ENCODE data around the gene F2RL1.

Gene F2RL1

DNA sequence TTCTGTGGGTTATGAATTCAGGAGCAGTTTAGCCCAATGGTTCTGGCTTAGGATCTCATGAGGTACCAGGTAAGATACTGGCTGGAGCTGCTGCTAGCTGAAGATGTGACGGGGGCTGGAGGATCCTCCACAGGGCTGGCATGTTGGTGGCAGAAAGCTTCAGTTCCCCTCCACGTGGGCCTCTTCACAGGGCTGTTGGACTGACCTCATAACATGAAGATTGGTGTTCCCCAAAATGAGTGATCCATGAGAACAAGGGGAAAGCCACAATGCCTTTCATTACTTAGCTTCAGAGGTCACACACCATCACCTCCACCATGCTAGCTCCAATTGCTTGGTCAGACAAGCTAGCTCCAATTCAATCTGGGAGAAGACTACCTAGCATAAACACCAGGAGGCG lies 22.5 kb downstream of the F2RL1 start:
- no peak for TF ChIP-seq EZH2phosphoT487 (IDR thresholded peaks at IDR 0.05; ENCODE audit: borderline replicate concordance, low read length)
- TF ChIP-seq, protein P1, sequence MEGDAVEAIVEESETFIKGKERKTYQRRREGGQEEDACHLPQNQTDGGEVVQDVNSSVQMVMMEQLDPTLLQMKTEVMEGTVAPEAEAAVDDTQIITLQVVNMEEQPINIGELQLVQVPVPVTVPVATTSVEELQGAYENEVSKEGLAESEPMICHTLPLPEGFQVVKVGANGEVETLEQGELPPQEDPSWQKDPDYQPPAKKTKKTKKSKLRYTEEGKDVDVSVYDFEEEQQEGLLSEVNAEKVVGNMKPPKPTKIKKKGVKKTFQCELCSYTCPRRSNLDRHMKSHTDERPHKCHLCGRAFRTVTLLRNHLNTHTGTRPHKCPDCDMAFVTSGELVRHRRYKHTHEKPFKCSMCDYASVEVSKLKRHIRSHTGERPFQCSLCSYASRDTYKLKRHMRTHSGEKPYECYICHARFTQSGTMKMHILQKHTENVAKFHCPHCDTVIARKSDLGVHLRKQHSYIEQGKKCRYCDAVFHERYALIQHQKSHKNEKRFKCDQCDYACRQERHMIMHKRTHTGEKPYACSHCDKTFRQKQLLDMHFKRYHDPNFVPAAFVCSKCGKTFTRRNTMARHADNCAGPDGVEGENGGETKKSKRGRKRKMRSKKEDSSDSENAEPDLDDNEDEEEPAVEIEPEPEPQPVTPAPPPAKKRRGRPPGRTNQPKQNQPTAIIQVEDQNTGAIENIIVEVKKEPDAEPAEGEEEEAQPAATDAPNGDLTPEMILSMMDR (IDR thresholded peaks at IDR 0.05; ENCODE audit: low read depth, low read length, poor library complexity, severe bottlenecking), result no peak
- H3K27ac ChIP-seq (ENCODE audit: low read depth, low read length), result no peak overlapping the region

DNA sequence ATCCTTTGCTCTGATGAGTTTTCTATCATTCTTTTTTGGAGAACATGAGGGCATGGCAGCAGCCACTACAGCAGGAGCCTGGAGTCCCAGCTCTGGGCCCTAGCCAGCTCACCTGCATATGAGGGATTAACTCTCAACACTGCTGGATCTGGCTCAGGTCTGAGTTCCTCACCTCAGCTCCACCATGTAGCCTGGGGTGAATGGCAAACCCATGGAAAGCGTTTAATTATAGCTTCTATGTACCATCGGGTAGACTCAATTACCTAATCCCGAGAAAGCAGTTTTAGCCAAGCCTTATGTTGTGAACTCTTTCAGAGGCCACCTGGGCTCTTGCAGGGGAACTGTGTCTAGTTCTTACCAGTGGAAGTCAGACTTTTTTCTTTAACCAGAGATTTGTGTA lies 27.1 kb downstream of the F2RL1 start:
- H3K27ac ChIP-seq (ENCODE audit: low read depth, low read length), result no peak overlapping the region
- no peaks in the 10 kb centered on the region for H3K79me2 ChIP-seq (ENCODE audit: control insufficient read depth, low read length)
- no peak overlapping the region for H3K4me2 ChIP-seq (ENCODE audit: low read length)
- H3K36me3 ChIP-seq (ENCODE audit: control insufficient read depth, low read length), result no peaks in the 10 kb centered on the region
- no peaks in the 10 kb centered on the region for H3K9me3 ChIP-seq (ENCODE audit: control insufficient read depth, insufficient read depth, low read length)
- peaks cover 9% of the 10 kb centered on the region for H3K4me1 ChIP-seq (ENCODE audit: control insufficient read depth, low read length)
- H4K20me1 ChIP-seq (ENCODE audit: control insufficient read depth, insufficient read depth, low read depth, low read length), result no peaks in the 10 kb centered on the region
- no peaks in the 10 kb centered on the region for H3K27me3 ChIP-seq (ENCODE audit: control insufficient read depth, low read length)
- TF ChIP-seq EZH2phosphoT487 (IDR thresholded peaks at IDR 0.05; ENCODE audit: borderline replicate concordance, low read length), result no peak
- TF ChIP-seq, protein P1 (IDR thresholded peaks at IDR 0.05; ENCODE audit: low read depth, low read length, poor library complexity, severe bottlenecking), result no peak
- no peaks in the 10 kb centered on the region for H3F3A ChIP-seq (ENCODE audit: control insufficient read depth, insufficient read depth)
- H3K4me3 ChIP-seq (ENCODE audit: low read length), result no peak overlapping the region
- no peaks in the 10 kb centered on the region for H3K9me2 ChIP-seq (replicated peaks; ENCODE audit: control insufficient read depth, low read length)

More for the DNA sequence above, 22.5 kb downstream of the F2RL1 start:
- Histone ChIP-seq H4K20me1 (ENCODE audit: control insufficient read depth, insufficient read depth, low read depth, low read length) (no peaks in the 10 kb centered on the region), H3K27me3 (ENCODE audit: control insufficient read depth, low read length) (no peaks in the 10 kb centered on the region), H3K4me3 (ENCODE audit: low read length) (no peak overlapping the region), H3K79me2 (ENCODE audit: control insufficient read depth, low read length) (no peaks in the 10 kb centered on the region), H3F3A (ENCODE audit: control insufficient read depth, insufficient read depth) (no peaks in the 10 kb centered on the region), H3K9me2 (replicated peaks; ENCODE audit: control insufficient read depth, low read length) (no peaks in the 10 kb centered on the region), H3K9me3 (ENCODE audit: control insufficient read depth, insufficient read depth, low read length) (no peaks in the 10 kb centered on the region), H3K36me3 (ENCODE audit: control insufficient read depth, low read length) (no peaks in the 10 kb centered on the region), H3K4me2 (ENCODE audit: low read length) (no peak overlapping the region), H3K4me1 (ENCODE audit: control insufficient read depth, low read length) (no peaks in the 10 kb centered on the region)

DNA sequence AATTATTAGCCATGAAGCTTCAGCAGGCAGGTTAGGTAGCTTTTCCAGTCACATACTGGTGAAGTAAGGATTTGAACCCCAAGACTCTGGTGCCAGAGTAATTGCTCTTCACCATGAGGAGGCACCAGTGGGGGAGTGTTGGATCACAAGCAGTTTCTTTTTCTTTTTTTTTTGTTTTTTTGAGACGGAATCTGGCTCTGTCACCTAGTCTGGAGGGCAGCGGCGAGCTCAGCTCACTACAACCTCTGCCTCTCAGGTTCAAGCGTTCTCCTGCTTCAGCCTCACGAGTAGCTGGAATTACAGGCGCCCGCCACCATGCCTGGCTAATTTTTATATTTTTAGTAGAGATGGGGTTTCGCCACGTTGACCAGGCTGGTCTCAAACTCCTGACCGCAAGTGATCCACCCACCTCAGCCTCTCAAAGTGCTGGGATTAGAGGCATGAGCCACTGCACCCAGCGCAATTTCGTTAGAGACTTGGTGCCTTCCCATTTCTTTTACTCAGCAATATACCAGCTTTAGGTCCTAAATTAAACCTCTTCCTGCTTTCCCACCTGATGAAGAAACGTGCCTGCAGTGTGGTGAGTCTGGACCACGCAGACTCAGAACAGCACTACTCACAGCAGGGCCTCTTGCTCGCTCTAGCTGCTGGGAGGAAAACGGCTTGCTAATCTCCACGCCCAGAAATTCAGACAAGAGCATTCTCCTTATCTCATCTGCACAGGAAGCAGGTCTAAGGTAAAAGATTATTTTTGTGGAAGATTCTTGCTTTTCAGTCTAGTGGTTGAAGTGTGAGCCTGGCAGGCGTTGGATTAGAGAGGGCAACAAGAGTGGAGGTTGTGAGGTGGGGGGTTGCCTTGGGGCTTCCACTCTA lies 30.8 kb downstream of the F2RL1 start, which contains the start of gene S100Z:
TSS of gene S100Z (plus strand) at position 596 of the 873 bp plus-strand sequence. CDS start 25,346 bp downstream, outside the sequence.
- H3K27me3 ChIP-seq (ENCODE audit: control insufficient read depth, low read length), result no peaks in the 10 kb centered on the region
- H3K9me3 ChIP-seq (ENCODE audit: control insufficient read depth, insufficient read depth, low read length), result peaks cover 2% of the 10 kb centered on the region; the same call in 1 of the 2 replicates
- H3K4me1 ChIP-seq (ENCODE audit: control insufficient read depth, low read length), result peaks cover 46% of the 10 kb centered on the region
- no peaks in the 10 kb centered on the region for H4K20me1 ChIP-seq (ENCODE audit: control insufficient read depth, insufficient read depth, low read depth, low read length)
- H3K27ac ChIP-seq (ENCODE audit: low read depth, low read length), result no peak within 1 kb of the TSS
- no peaks in the 10 kb centered on the region for H3K79me2 ChIP-seq (ENCODE audit: control insufficient read depth, low read length)
- no peaks in the 10 kb centered on the region for H3K9me2 ChIP-seq (replicated peaks; ENCODE audit: control insufficient read depth, low read length)
- H3K4me2 ChIP-seq (ENCODE audit: low read length), result no peak within 1 kb of the TSS
- no peaks in the 10 kb centered on the region for H3F3A ChIP-seq (ENCODE audit: control insufficient read depth, insufficient read depth)
- TF ChIP-seq, protein P1 (IDR thresholded peaks at IDR 0.05; ENCODE audit: low read depth, low read length, poor library complexity, severe bottlenecking), result no peak
- no peak for TF ChIP-seq EZH2phosphoT487 (IDR thresholded peaks at IDR 0.05; ENCODE audit: borderline replicate concordance, low read length)
- no peaks in the 10 kb centered on the region for H3K36me3 ChIP-seq (ENCODE audit: control insufficient read depth, low read length)
- H3K4me3 ChIP-seq (ENCODE audit: low read length), result no peak within 1 kb of the TSS

Data from DOHH2 (cell line).